Activated CD8-positive, alpha-beta memory T cell treated with anti-CD3 and anti-CD28 coated beads for 4 hours (primary cell): ENCODE data around the gene FAM43B.

Experiments
- DNase-seq, 2 donors: peaks; one replicate each; pipeline ENCODE4 v3.0.0-alpha.2; 2020; ENCODE audit warnings: low read depth in 2 of 2

The FAM43B gene

GRCh38 chr1:20590306-20590777, 38.0 kb downstream of the FAM43B start:
- DNase-seq, result no peak

- no peak for DNase-seq
Measured at GRCh38 chr1:20593756-20594155, 41.4 kb downstream of the FAM43B start.

GRCh38 chr1:20594746-20595145, 42.4 kb downstream of the FAM43B start:
- DNase-seq, result no peak

- no peak for DNase-seq
Measured at GRCh38 chr1:20596106-20596505, 43.7 kb downstream of the FAM43B start.

- no peak for DNase-seq
Measured at GRCh38 chr1:20597650-20598049, 45.3 kb downstream of the FAM43B start.

- no peak for DNase-seq
Measured at GRCh38 chr1:20600156-20600555, 47.8 kb downstream of the FAM43B start.

- no peak for DNase-seq
Measured at GRCh38 chr1:20601129-20601825, 48.9 kb downstream of the FAM43B start.

- no peak for DNase-seq
Measured at GRCh38 chr1:20602851-20603450, 50.6 kb downstream of the FAM43B start.

GRCh38 chr1:20603504-20604464, 51.4 kb downstream of the FAM43B start:
- DNase-seq, result no peak
